Epidermal melanocyte (primary cell): ENCODE measurements around the gene SLC1A4.
A peak's percentile ranks its signal among the peaks of the same experiment; 100 is the strongest.
"Not testable (repeated sequence)": the region's sequence is repeated elsewhere in the genome, so short reads cannot be mapped to it uniquely, and the experiment has no call there.

Experiments
- DNase-seq: peaks from one replicate; pipeline ENCODE4 v3.0.0; 2011; ENCODE audit warnings: low spot score; ENCODE audit not compliant: insufficient read length

Gene SLC1A4

DNA sequence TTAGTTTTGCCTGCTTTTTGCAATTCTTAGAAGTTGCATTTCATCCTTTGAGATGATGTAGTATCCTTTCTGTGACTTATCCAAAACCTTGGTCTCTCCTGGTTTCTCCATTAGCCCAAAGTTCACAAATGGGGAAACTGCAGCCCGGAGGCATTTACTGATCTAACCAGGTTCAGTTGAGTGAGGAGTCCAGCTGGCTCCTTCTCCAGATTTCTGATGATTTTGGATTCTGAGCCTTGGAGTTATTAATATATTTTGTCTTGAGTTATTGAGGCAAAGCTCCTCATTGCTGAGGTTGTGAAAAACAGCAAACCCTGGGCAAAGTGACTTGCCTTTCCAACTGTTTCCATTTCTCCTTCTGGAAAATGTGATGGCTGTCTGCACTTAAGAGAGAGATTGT, 1.7 kb downstream of the SLC1A4 start:
- DNase-seq, result no peak

DNA sequence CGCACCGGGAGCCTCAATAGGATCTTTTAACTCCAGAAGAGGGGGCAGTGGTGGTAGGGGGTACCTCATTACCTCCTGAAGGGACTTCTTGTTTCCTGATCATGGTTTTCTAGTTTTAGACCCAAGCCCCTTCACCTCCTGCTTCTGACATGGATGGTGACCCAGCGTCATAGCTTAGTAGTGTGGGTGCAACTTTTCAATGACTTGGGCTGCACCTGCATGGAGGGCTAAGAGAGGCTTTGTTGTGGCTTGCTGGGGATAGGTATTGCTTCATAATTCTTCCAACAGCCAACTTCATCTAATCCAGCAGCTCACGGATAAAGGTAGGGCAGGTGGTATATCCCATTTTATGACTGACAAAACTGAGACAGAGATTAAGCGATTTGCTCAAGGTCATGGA, 3.0 kb downstream of the SLC1A4 start:
- no peak for DNase-seq

DNA sequence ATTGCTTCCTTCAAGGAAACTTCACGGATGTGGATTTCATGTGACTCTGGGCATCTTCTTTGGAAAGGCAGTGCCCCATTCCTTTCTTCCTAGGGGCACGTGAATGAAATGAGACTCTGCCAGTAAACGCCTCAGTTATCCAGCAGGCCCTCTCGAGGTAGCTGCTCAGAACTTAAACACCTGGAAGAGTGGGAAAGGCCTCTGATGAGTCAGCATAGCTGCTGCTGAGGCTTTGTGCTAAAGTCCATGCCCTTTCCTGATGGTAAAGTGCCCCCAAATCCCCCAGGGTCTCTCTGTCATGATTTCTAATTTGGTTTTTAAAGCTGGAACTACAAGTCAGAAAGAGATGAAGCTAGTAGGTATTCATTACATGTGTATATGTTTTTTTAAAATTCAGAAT, 3.8 kb downstream of the SLC1A4 start:
- no peak for DNase-seq

DNA sequence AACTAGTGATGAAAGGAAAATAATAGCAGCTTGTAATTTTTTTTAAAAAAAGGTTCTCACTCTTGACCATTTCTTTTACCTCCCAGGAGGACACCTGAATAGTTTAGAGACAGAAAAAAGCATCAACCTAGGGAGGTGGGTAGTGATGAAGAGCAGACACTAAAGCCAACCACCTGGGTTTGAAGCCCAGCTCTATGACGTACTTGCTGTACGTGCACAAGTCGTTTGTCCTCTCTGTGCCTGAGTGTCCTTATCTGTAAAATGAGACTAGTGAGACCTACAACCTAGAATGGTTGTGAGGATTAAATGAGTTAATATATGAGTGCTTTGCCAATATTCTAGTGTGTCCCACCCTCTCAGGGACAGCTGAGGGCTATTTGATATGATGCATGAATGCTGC, 5.8 kb downstream of the SLC1A4 start:
- DNase-seq, result no peak

DNA sequence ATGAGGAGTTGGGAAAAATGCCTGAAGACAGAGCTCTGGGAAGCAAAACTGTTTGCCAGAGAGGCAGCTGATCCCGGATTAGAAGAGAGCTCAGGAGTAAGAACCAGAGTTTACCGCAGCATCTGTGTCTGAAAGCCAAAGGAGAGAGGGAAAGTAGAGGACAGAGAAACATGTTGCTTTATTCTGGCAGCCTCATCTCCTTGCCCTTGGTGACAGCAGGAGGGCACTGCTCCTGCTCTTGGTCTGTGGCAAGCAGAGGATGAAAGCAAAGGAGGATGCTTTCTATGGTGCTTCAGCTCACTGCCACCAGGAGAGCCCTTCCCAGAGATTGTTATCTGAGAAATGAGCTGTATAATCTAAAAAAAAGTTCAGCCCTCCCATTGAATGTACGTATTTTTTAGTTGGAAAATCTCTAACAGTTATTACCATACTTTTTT, 7.7 kb downstream of the SLC1A4 start:
- no peak for DNase-seq

DNA sequence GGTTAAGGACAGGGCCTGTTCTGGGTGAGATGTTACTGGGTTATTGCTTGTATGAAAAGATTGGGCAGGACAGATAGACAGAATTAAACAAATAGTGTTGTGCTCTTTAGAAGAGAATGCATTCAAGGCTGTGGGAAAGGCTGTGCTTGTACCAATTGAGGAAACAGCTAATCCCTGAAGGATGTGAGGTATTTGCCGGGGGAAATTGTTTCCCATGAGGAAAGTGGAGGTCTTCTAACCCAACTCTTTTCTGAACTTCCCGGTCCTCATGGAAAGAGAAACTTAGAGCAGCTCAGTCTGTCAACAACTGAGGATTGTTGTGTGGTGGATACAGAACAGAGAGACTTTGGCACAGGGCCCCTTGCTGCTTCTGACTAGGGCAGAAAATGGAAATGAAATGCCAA, 9.5 kb downstream of the SLC1A4 start:
- no peak for DNase-seq

DNA sequence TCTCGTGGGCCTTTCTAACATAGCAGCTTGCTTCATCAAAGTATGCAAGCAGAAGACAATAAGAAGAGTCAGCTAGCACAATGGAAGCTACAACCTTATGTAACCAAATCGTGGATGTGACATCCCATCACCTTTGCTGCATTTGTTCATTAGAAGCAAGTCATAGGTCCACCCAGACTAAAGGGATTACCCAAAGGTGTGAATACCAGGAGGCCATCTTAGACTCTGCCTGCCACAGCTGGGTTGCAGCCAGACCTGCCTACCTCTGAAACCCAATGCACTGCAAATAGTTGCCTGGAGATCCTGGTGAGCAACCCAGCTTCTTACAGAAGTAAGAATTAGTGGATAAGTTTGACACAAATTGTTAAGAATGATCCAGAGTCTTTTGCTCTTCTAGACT, 10.6 kb downstream of the SLC1A4 start:
- no peak for DNase-seq

DNA sequence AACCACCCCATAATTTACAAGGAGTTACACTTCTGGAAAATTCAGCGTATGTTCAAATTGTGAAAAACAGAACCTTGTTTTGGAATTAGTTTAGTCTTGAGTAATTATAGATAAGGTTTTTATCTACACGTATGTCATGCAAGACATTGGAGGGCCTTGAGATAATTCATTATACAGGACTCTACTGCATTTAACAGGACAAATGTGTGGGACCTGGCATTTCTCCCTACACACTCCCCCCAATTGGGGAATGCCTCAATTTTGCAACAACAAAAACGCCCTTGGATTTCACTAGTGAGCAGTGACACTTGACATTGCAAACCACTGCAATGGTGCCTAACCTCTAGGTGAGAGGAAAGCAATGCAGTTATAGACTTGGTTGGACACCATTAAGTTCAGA, 11.4 kb downstream of the SLC1A4 start:
- DNase-seq, result no peak

DNA sequence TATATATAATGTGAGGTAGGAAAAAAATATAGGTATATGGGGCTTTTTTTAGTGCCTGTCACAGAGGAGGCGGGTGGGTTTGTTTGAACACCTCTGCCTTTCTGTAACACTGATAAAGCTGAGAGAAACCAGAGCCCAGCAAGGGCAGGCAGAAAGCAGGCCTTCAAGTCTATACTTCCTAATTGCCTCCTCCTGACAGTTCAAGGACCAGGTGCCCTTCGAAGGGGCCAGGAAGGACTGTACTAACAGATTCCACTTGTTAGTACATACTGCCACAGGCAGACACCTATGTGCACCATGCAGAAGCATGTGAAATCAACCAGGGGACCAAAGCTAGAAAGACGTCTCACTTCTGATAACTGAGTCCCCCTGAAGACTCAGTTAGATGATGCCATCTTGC, 13.8 kb downstream of the SLC1A4 start:
- no peak for DNase-seq

DNA sequence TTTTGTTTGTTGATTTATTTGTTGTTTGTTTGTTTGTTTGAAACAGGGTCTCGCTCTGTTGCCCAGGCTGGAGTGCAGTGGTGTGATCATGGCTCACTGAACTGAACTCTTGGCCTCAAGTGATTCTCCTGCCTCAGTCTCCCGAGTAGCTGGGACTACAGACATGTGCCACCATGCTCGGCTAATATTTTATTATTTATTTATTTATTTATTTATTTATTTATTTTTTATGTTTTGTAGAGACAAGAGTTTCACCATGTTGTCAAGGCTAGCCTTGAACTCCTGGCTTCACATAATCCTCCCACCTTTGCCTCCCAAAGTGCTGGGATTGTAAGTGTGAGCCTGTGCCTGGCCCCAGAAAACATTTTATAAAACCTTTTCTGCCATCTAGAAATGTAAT, 15.0 kb downstream of the SLC1A4 start:
- DNase-seq, result not testable (repeated sequence)

DNA sequence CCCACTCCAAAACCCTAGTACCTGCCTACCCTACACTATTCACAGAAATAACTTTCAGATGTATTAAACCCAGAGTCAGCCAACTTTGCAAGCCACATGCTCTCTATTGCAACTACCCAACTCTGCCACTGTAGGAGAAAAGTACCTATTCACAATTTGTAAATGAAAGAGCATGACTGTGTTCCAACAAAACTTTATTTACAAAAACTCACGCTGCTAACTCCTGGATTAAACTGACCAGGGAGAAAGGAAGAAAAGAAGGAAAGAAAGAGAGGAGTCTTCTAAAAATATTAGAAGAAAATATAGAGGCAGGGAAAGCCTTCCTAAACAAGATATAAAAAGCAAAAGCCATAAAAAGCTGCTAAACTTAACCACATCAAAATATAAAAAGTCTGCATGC, 24.6 kb downstream of the SLC1A4 start:
- DNase-seq, result no peak

DNA sequence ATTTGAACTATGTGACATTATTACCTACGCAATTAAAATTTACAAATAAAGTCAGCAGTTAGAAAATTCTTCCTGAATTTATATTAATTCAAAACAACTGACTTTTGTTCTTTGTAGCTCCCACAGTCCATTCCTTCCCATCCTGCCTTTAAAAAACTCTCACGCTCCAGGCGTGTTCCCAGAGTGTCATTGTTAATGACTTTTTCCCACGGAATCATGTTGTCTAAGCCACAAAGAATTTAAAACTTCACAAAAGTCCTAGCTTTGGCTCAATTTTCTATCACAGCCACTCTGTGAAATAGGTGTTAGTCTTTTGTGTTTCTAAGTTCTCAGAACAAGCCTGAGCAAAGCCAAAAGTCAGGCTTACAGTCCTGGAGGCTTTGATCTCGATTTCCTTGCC, 26.5 kb downstream of the SLC1A4 start:
- no peak for DNase-seq

DNA sequence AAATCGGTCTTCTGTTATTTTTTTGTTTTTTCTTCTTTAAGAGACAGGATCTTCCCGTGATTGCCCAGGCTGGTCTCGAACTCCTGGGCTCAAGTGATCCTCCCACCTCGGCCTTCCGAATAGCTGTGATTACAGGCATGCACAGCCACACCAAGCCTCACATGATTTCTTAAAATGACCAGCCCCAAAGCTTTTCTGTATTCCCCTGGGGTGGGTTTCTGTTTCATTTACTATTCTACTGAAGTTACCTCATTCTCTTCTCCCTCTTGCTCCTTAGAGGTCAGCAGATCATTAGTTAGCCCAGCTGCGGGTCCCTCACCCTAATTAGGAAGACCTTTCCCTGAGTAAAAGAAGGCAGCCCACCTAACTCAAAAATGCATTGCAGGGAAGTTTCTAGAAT, 27.6 kb downstream of the SLC1A4 start:
- no peak for DNase-seq

DNA sequence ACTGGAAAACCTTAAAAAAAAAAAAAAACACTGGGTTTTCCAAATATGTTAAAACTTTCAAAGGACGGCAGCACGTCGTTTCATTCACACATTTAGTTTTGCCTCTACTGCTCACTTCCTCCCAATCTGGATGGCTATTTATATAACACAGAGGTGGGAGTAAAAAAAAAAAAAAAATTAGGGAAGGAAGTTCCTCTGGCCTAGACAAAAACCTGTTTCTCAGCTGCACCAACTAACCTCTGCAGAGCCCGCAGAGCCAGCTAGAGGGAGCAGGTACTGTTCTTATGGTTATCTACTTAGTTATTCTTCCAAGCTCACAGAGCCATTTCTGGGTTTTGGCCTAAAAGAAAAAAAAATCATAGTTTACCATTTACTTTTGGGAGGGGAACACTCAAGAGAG, 28.1 kb downstream of the SLC1A4 start:
- no peak for DNase-seq

DNA sequence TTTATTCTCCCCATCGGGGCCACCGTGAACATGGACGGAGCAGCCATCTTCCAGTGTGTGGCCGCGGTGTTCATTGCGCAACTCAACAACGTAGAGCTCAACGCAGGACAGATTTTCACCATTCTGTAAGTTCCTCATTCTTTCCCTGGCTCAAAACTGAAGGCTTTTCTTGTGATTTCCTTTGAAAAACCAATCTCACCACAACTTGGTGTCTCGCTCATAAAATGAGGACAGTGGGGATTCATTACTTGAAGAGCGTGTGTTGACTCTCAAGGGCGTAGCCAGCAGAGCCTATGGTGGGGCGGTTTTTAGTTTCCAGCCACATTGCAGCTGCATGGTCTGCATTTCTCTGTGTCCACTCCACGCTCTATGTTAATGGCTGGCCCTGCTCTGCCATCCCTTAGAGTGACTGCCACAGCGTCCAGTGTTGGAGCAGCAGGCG, 29.0 kb downstream of the SLC1A4 start:
- DNase-seq, result no peak

DNA sequence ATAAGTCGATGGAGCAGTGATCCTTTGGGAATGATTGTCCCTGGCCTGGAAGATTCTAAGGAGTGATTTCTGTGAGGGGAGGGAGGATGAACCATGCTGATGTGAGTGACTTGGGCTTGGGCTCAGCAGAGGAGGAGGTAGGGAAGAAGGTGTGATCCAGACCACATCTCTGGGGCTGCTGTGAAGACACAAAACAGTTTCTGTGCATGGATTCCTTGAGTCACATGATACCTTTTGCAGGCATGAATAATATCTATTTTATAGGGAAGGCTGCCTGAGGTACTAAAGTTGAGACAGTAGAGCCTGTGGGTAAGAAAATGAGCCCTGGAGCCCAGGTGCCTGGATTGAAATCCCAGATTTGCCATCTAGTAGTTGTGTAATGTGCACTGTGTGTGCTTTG, 29.8 kb downstream of the SLC1A4 start:
- DNase-seq, result no peak

DNA sequence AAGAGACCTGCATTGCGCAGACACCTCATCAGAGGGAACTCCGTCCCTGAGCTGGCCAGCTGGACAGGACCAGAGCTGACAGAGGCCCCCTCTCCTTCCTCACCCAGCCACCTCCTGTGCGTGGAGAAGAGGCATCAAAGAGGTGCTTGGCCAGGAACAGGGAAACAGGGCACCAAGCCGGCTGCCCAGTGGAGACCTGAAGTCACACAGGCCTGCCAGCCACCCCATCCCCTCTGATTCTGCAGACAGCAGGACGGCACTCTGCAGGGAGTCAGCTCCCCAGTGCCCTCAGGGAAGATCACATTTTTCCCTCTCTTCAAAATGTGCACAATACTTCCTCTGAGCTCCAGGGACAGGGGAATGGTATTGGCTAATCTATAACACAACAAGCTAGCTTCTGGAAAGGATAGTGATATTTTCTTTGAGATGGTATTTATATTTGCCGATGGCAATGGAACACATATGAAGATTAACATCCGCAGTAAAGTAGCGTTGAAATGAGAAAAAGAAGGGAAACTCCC, 30.5 kb downstream of the SLC1A4 start:
- peak; percentile 24 for DNase-seq

DNA sequence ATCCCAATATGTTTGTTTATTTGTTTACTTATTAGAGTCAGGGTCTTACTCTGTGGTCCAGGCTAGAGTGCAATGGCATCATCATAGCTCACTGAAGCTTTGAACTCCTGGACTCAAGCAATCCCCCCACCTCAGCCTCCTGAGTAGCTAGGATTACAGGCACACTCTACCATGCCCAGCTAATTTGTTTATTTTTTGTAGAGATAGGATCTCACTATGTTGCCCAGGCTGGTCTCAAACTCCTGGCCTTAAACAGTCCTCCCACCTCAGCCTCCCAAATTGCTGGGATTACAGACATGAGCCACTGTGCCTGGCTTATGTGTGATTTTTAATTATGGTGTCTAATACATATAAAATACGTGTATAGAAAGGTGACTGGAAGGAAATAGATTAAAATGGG, 31.1 kb downstream of the SLC1A4 start:
- DNase-seq, result not testable (repeated sequence)

DNA sequence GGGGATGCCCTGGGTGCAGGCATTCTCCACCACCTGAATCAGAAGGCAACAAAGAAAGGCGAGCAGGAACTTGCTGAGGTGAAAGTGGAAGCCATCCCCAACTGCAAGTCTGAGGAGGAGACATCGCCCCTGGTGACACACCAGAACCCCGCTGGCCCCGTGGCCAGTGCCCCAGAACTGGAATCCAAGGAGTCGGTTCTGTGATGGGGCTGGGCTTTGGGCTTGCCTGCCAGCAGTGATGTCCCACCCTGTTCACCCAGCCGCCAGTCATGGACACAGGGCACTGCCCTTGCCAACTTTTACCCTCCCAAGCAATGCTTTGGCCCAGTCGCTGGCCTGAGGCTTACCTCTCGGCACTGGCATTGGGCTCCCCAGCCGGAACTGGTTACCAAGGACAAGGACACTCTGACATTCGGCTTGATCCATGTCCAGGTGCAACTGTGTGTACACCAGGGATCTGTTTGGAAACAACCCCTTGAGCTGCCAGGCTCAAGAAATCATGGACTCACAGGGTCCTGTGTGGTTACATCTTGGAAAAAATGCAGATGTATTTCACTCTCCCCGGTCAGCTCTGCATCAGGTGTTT, 31.8 kb downstream of the SLC1A4 start:
- no peak for DNase-seq

DNA sequence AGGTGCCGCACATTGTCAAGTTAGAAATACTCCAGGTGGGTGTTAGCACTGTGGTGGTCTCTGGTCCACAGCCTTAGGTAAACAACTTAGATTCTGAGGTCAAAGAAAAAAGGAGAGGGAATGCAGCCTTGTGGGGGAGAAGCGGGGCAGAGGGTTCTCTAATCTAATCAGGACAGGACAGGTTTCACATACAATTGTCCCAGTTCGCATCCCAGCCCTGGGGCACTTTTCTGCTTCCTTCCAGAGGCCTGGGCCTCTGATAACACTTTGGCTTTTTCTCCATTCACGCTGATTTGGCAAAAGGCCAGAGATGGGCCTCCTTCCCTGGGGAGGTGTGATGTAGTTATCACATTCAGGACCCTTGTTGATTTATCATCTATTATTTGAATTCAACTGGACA, 32.5 kb downstream of the SLC1A4 start:
- DNase-seq, result no peak

DNA sequence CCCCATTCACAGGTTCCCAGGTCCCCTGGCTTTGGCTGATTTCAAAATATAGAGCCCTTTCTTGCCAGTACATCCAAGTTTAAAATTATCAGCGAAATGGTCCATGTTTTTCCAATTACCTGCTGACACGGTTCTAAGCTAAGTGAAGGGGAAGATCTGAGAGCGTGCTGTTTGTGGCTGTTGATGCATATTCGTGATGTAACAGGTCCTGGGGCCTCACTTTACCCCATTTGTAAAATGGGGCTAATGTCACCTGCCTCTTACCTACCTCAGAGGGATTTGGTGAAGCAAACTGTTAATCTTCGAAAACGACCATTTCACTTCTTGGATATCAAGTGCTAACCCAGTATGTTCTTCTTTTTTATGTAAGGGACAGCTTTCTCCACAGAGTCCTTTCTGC, 33.0 kb downstream of the SLC1A4 start:
- no peak for DNase-seq

DNA sequence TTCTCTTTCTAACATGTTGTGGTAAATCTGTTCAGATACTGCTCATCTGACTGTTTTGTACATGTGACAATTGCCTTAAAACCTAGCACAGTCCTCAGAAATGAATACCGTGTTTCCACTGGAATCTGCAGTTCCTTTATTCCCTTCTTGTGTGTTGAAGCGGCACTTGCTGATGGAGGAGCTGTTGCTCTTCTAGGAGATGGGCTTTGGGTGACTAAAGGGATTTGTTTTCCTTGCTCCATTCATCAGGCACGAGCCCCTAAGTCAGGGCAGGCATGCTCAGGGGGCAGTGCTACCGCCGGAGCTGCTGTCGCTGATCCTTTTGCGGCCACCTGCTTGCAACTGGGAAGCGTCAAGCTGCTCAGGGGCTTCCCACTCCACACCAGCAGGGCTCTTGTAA, 34.5 kb downstream of the SLC1A4 start:
- DNase-seq, result no peak

DNA sequence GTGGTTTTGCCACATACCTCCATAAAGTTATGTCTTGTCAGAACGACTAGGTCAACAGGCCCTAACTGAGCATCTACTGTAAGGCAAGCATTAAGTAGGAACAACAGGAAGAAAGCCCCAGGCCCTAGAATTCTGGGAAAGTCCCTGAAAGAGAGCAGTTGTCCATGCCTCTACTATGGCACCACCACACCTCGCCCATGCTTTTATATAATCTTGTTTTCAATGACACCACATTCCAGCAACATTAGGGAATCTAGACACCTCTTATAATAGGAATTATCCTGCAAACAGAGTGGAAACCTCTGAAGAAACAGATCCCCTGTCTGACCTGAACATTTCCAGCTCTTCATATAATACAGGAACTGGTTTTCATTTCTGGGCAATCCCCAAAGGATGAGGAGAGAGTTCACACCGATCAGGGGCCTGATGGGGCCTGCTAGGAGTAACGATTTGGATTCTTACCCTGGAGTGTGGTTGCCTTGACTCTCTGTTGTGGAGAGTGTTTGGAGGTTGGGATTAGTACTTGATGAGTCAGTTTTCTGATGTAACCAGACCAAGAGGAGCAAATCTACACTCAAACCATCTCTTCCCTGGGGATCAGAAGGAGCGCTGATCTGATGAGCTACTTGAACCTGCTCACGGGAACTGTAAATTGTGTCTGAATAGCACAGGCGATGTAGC, 35.1 kb downstream of the SLC1A4 start:
- DNase-seq, result no peak
